Measurements from ENCODE around the gene STRBP. TPM values are rescaled to one million over a fixed set of nuclear protein-coding genes. Genes with fewer than 3 reads are reported as not detected.

The STRBP gene
- total and polyA plus RNA-seq, 2 of the 4 experiments (the other 2 are of a cell fraction): 2.1 to 2.5 TPM

GRCh38 chr9:123257276-123257675 lies 11.1 kb downstream of the STRBP start:
- H2BK15ac ChIP-seq (ENCODE audit: low read depth, low read length): no peak overlapping the region
- no peak overlapping the region for H2BK20ac ChIP-seq (ENCODE audit: low read depth, low read length)
- no peak overlapping the region for H3K9ac ChIP-seq (ENCODE audit: low read depth, low read length)
- no peak overlapping the region for H4K91ac ChIP-seq (ENCODE audit: insufficient read depth, low read depth, low read length)
- no peak overlapping the region for H3K4me3 ChIP-seq (ENCODE audit: insufficient read depth, low read depth, low read length)
- H4K8ac ChIP-seq (ENCODE audit: low read depth in 2 of 2, low read length in 2 of 2): no peak overlapping the region
- no peak overlapping the region for H2AFZ ChIP-seq (replicated peaks; ENCODE audit: low read length, poor library complexity)
- no peak overlapping the region for H4K5ac ChIP-seq (ENCODE audit: low read depth, low read length)
- intact Hi-C loops (cut with micrococcal nuclease): no loop called here
- TF ChIP-seq CHD1 (IDR thresholded peaks at IDR 0.05; ENCODE audit: low read depth, low read length) (no peak), MAZ (IDR thresholded peaks at IDR 0.05; ENCODE audit: borderline replicate concordance, low read depth, low read length) (no peak), FOS (IDR thresholded peaks at IDR 0.05; ENCODE audit: low read depth, low read length) (no peak), CEBPB (IDR thresholded peaks at IDR 0.05; ENCODE audit: low read depth, low read length) (no peak), RAD21 (IDR thresholded peaks at IDR 0.05; ENCODE audit: low read length) (no peak), SMC3 (IDR thresholded peaks at IDR 0.05; ENCODE audit: low read depth, low read length) (no peak), RFX5 (IDR thresholded peaks at IDR 0.05; ENCODE audit: low read depth, low read length) (no peak), POLR2A (IDR thresholded peaks at IDR 0.05; ENCODE audit: low read depth, low read length) (no peak), MAFK (IDR thresholded peaks at IDR 0.05; ENCODE audit: low read depth, low read length) (no peak), ELK1 (IDR thresholded peaks at IDR 0.05; ENCODE audit: borderline replicate concordance, low read depth, low read length) (no peak), BHLHE40 (IDR thresholded peaks at IDR 0.05; ENCODE audit: low read depth, low read length) (no peak), CTCF (conservative IDR thresholded peaks at IDR 0.05; ENCODE audit: low read depth, low read length) (no peak), NFE2L2 (IDR thresholded peaks at IDR 0.05; ENCODE audit: low read depth, low read length) (no peak), MXI1 (IDR thresholded peaks at IDR 0.05; ENCODE audit: borderline replicate concordance, low read depth, low read length) (no peak), RCOR1 (IDR thresholded peaks at IDR 0.05; ENCODE audit: insufficient replicate concordance, low read length) (no peak)
- ChIA-PET POLR2A (ENCODE audit: unreplicated experiment) (no interaction called here), CTCF (no interaction called here)
- no peak overlapping the region for H3K18ac ChIP-seq (ENCODE audit: low read depth, low read length)
- no peaks in the 10 kb centered on the region for H3K4me1 ChIP-seq (ENCODE audit: control insufficient read depth, insufficient read depth, low read length)
- H3K4ac ChIP-seq (ENCODE audit: low read depth, low read length): no peak overlapping the region
- H4K20me1 ChIP-seq (ENCODE audit: insufficient read depth, low read length): no peaks in the 10 kb centered on the region
- H3K4me2 ChIP-seq (ENCODE audit: low read depth, low read length): no peak overlapping the region
- no peak overlapping the region for H3K23ac ChIP-seq (ENCODE audit: low read depth, low read length)
- H3K14ac ChIP-seq (replicated peaks; ENCODE audit: low read depth, low read length): no peak overlapping the region
- H2BK5ac ChIP-seq (ENCODE audit: low read depth, low read length, poor library complexity, severe bottlenecking): no peak overlapping the region
- DNase-seq (no peak), ATAC-seq (ENCODE audit: low read depth) (no peak)
- H3K9me1 ChIP-seq (ENCODE audit: insufficient read depth, low read length): no peaks in the 10 kb centered on the region
- dilution Hi-C loops (cut with HindIII; ENCODE audit: low sequenced_read_pairs, unreplicated experiment): no loop called here
- H2AK9ac ChIP-seq (replicated peaks; ENCODE audit: low read depth, low read length, poor library complexity): no peak overlapping the region
- H3K27me3 ChIP-seq (ENCODE audit: control insufficient read depth, insufficient read depth, low read length): peaks cover 1% of the 10 kb centered on the region; the same call in 1 of the 2 replicates
- H3K9me3 ChIP-seq (ENCODE audit: control insufficient read depth, insufficient read depth, low read length): no peaks in the 10 kb centered on the region
- in situ Hi-C loops (cut with MboI; ENCODE audit: low sequenced_read_pairs): no loop called here
- no peaks in the 10 kb centered on the region for H3K79me1 ChIP-seq (ENCODE audit: low read depth in 1 of 2, low read length in 2 of 2)
- no peak overlapping the region for H3K27ac ChIP-seq (ENCODE audit: insufficient read depth, low read length)
- no peak overlapping the region for H2AK5ac ChIP-seq (ENCODE audit: low read depth, low read length)
- H2BK120ac ChIP-seq (ENCODE audit: low read depth, low read length): no peak overlapping the region
- H3K56ac ChIP-seq (ENCODE audit: extremely low read depth, insufficient read depth, low read length): no peak overlapping the region
- no peaks in the 10 kb centered on the region for H3K36me3 ChIP-seq (ENCODE audit: control insufficient read depth, insufficient read depth, low read length)
- no TSS peak for BruUV-seq (replicated peaks)
- 79% methylated on average over 2 of the region's 3 CpGs; no CpG with 5 or more reads in 1 of the 2 experiments for WGBS, 2 experiments (ENCODE audit: extremely low coverage in 2 of 2, insufficient read length in 1 of 2)

Measured in IMR-90 (cell line).